Measurements from ENCODE around the gene RAP2C.

- TF ChIP-seq CTCF (conservative IDR thresholded peaks at IDR 0.05) (no peak), ZFX (IDR thresholded peaks at IDR 0.05) (no peak)
Measured at GRCh38 chrX:132181364-132181763, 37.9 kb downstream of the RAP2C start.
